H9 (cell line): Measurements from ENCODE around the gene GLYATL1B. TPM values are rescaled to one million over a fixed set of nuclear protein-coding genes. Genes with fewer than 3 reads are reported as not detected.
"Not testable (repeated sequence)": the region's sequence is repeated elsewhere in the genome, so short reads cannot be mapped to it uniquely, and the experiment has no call there.

Experiments
- DNase-seq: peaks from one replicate; pipeline ENCODE4 v3.0.0-alpha.2; 2017
- H2AFZ ChIP-seq: one replicate; pipeline ENCODE4 v1.6.1; 2013; ENCODE audit warnings: mild to moderate bottlenecking, low read length, control low read depth, moderate library complexity
- H2AK5ac ChIP-seq: 2 replicates; pipeline ENCODE4 v1.6.1; 2013; ENCODE audit warnings: low read length, control low read depth, mixed read lengths; ENCODE audit not compliant: insufficient read length
- H2BK120ac ChIP-seq: one replicate; pipeline ENCODE4 v1.6.1; 2013; ENCODE audit warnings: low read depth, mild to moderate bottlenecking, low read length, control low read depth, inconsistent platforms; ENCODE audit not compliant: poor library complexity, severe bottlenecking
- H2BK12ac ChIP-seq: 2 replicates; pipeline ENCODE4 v1.6.1; 2013; ENCODE audit warnings: low read length, control low read depth, mixed read lengths, low read depth; ENCODE audit not compliant: insufficient read length
- H2BK15ac ChIP-seq: 2 replicates; pipeline ENCODE4 v1.6.1; 2013; ENCODE audit warnings: low read depth, low read length, control low read depth
- H2BK20ac ChIP-seq: one replicate; pipeline ENCODE4 v1.6.1; 2013; ENCODE audit warnings: low read depth, mild to moderate bottlenecking, low read length, control low read depth, inconsistent platforms; ENCODE audit not compliant: poor library complexity, severe bottlenecking
- H2BK5ac ChIP-seq: 2 replicates; pipeline ENCODE4 v1.6.1; 2013; ENCODE audit warnings: low read length, control low read depth, mixed read lengths; ENCODE audit not compliant: insufficient read length
- H3K14ac ChIP-seq: 2 replicates; pipeline ENCODE4 v1.6.1; 2013; ENCODE audit warnings: low read length, control low read depth; ENCODE audit not compliant: insufficient read depth
- H3K18ac ChIP-seq: 2 replicates; pipeline ENCODE4 v1.6.1; 2013; ENCODE audit warnings: low read depth, mild to moderate bottlenecking, mixed read lengths, low read length, control low read depth; ENCODE audit not compliant: insufficient read length
- H3K23ac ChIP-seq: 2 replicates; pipeline ENCODE4 v1.6.1; 2013; ENCODE audit warnings: low read length, control low read depth, mixed read lengths, low read depth; ENCODE audit not compliant: insufficient read length
- H3K23me2 ChIP-seq: 2 replicates; pipeline ENCODE4 v1.6.1; 2013; ENCODE audit warnings: low read depth, mild to moderate bottlenecking, mixed read lengths, low read length, control low read depth; ENCODE audit not compliant: insufficient read length, poor library complexity, severe bottlenecking
- H3K27ac ChIP-seq: 2 replicates; pipeline ENCODE4 v1.5.1; 2013; ENCODE audit warnings: low read length, control low read depth, mixed read lengths, low read depth; ENCODE audit not compliant: insufficient read length
- H3K27me3 ChIP-seq: 2 replicates; pipeline ENCODE4 v1.6.1; 2013; ENCODE audit warnings: low read length, control low read depth, inconsistent platforms; ENCODE audit not compliant: insufficient read depth
- H3K4ac ChIP-seq: 2 replicates; pipeline ENCODE4 v1.6.1; 2013; ENCODE audit warnings: low read depth, mild to moderate bottlenecking, control low read depth, inconsistent platforms, low read length, moderate library complexity
- H3K4me1 ChIP-seq: 2 replicates; pipeline ENCODE4 v1.6.1; 2013; ENCODE audit warnings: low read length, control low read depth, inconsistent platforms; ENCODE audit not compliant: insufficient read depth
- H3K4me2 ChIP-seq: 2 replicates; pipeline ENCODE4 v1.6.1; 2013; ENCODE audit warnings: low read length, control low read depth, mixed read lengths; ENCODE audit not compliant: insufficient read length, insufficient read depth
- H3K56ac ChIP-seq: 2 replicates; pipeline ENCODE4 v1.6.1; 2013; ENCODE audit warnings: low read depth, mild to moderate bottlenecking, mixed read lengths, low read length, control low read depth; ENCODE audit not compliant: insufficient read length
- H3K79me1 ChIP-seq: 2 replicates; pipeline ENCODE4 v1.6.1; 2013; ENCODE audit warnings: low read depth, mild to moderate bottlenecking, moderate library complexity, low read length, control low read depth, inconsistent platforms; ENCODE audit not compliant: insufficient read depth, poor library complexity, severe bottlenecking
- H3K79me2 ChIP-seq: 2 replicates; pipeline ENCODE4 v1.6.1; 2013; ENCODE audit warnings: low read length, control low read depth, inconsistent platforms; ENCODE audit not compliant: insufficient read depth
- H3K9ac ChIP-seq: 2 replicates; pipeline ENCODE4 v1.6.1; 2013; ENCODE audit warnings: low read length, control low read depth, mixed read lengths; ENCODE audit not compliant: insufficient read length; ENCODE audit errors: extremely low read depth
- H3K9me3 ChIP-seq: one replicate; pipeline ENCODE4 v1.6.1; 2013; ENCODE audit warnings: low read depth, low read length, inconsistent platforms; ENCODE audit not compliant: control insufficient read depth
- H3T11ph ChIP-seq: one replicate; pipeline ENCODE4 v1.6.1; 2013; ENCODE audit warnings: mild to moderate bottlenecking, low read length, control low read depth, inconsistent platforms
- H4K20me1 ChIP-seq: one replicate; pipeline ENCODE4 v1.6.1; 2013; ENCODE audit not compliant: control insufficient read depth, insufficient read length, insufficient read depth
- H4K5ac ChIP-seq: 2 replicates; pipeline ENCODE4 v1.6.1; 2013; ENCODE audit warnings: low read depth, mild to moderate bottlenecking, mixed read lengths, low read length, control low read depth; ENCODE audit not compliant: insufficient read length
- H4K8ac ChIP-seq: replicated peaks from 2 replicates; pipeline ENCODE4 v1.6.1; 2013; ENCODE audit warnings: low read length, control low read depth, mixed read lengths, low read depth; ENCODE audit not compliant: insufficient read length
- H4K91ac ChIP-seq: 2 replicates; pipeline ENCODE4 v1.6.1; 2013; ENCODE audit warnings: low read depth, mild to moderate bottlenecking, moderate library complexity, mixed read lengths, low read length, control low read depth; ENCODE audit not compliant: insufficient read length
- H3K27ac Mint-ChIP-seq, 3 experiments: 2 replicates in 2 of 3; 3 replicates in 1 of 3; pipeline ENCODE4 v1.8.0; 2020 to 2021; ENCODE audit warnings: mixed read lengths in 3 of 3, mild to moderate bottlenecking in 1 of 3, moderate library complexity in 1 of 3
- H3K27me3 Mint-ChIP-seq: 2 replicates; pipeline ENCODE4 v1.8.0; 2021; ENCODE audit warnings: low read depth, mild to moderate bottlenecking, moderate library complexity, mixed read lengths
- H3K36me3 Mint-ChIP-seq, 3 experiments: 2 replicates in 2 of 3; 3 replicates in 1 of 3; pipeline ENCODE4 v1.8.0; 2020 to 2021; ENCODE audit warnings: low read depth in 3 of 3, mixed read lengths in 3 of 3; ENCODE audit not compliant: insufficient read depth in 1 of 3
- H3K4me1 Mint-ChIP-seq, 2 experiments: 2 replicates each; pipeline ENCODE4 v1.8.0; 2020; ENCODE audit warnings: mixed read lengths in 2 of 2
- H3K4me3 Mint-ChIP-seq, 2 experiments: 2 replicates in 1 of 2; 3 replicates in 1 of 2; pipeline ENCODE4 v1.8.0; 2020 to 2021; ENCODE audit warnings: mild to moderate bottlenecking in 2 of 2, mixed read lengths in 2 of 2, moderate library complexity in 1 of 2
- H3K9me3 Mint-ChIP-seq, 2 experiments: 2 replicates in 1 of 2; 3 replicates in 1 of 2; pipeline ENCODE4 v1.8.0; 2020; ENCODE audit warnings: mild to moderate bottlenecking in 2 of 2, mixed read lengths in 2 of 2, moderate library complexity in 1 of 2
- WGBS: extraction: QIAGEN DNeasy Blood & Tissue Kit; methylation state at CpG from one replicate; pipeline ENCODE4 v1.1.7; 2013; ENCODE audit warnings: missing lambda C conversion rate, low lambda C conversion rate, mixed read lengths; ENCODE audit not compliant: insufficient read length; ENCODE audit errors: extremely low coverage; 5-methylcytosine and 5-hydroxymethylcytosine counted together
- total RNA-seq: library from RNA; stranded (reverse); gene quantifications from 2 replicates; pipeline ENCODE4 v1.2.1, GENCODE V29; 2021
- TF ChIP-seq, protein P1 (sequence below): fragments of 200-600 bp; sonication (generic); conservative IDR thresholded peaks from 3 replicates; pipeline ENCODE4 v1.8.0; 2021; ENCODE audit warnings: antibody characterized with exemption, mild to moderate bottlenecking

GLYATL1B gene
- total RNA-seq, 1 experiment from 2014 or later: not detected

- Histone ChIP-seq H3K14ac (no peak overlapping the region), H4K5ac (no peak overlapping the region), H3K4me1 (peaks cover 4% of the 10 kb centered on the region; the same call in 1 of the 2 replicates), H3K27ac (no peak overlapping the region), H3K79me1 (no peaks in the 10 kb centered on the region), H3K4ac (no peak overlapping the region), H3K9ac (no peak overlapping the region), H3K9me3 (no peaks in the 10 kb centered on the region), H2BK120ac (no peak overlapping the region), H2BK12ac (no peak overlapping the region), H2BK15ac (no peak overlapping the region), H3K23ac (no peak overlapping the region), H2BK20ac (no peak overlapping the region), H3K23me2 (no peaks in the 10 kb centered on the region), H3T11ph (no peak overlapping the region), H4K8ac (no peak overlapping the region), H4K20me1 (no peaks in the 10 kb centered on the region), H2AFZ (no peak overlapping the region), H3K79me2 (no peaks in the 10 kb centered on the region), H3K4me2 (no peak overlapping the region), H2BK5ac (no peak overlapping the region), H3K18ac (no peak overlapping the region), H3K27me3 (no peaks in the 10 kb centered on the region), H2AK5ac (no peak overlapping the region), H4K91ac (no peak overlapping the region), H3K56ac (no peak overlapping the region)
- Mint-ChIP-seq H3K4me3 (peak overlapping the region in 1 of 2 experiments; percentile 27; a peak in 1 of 5 replicates), H3K27me3 (peaks cover 9% of the 10 kb centered on the region), H3K27ac (no peak overlapping the region; a peak in 1 of 7 replicates), H3K4me1 (peaks cover 70 to 75% of the 10 kb centered on the region in 2 experiments), H3K9me3 (0 out of 5 replicates have a peak, but pooled peaks cover 0 to 2% of the 10 kb centered on the region in 2 experiments), H3K36me3 (peaks cover 0 to 5% (median 0%) of the 10 kb centered on the region in 3 experiments; a peak in 2 of 7 replicates)
- TF ChIP-seq, protein P1, sequence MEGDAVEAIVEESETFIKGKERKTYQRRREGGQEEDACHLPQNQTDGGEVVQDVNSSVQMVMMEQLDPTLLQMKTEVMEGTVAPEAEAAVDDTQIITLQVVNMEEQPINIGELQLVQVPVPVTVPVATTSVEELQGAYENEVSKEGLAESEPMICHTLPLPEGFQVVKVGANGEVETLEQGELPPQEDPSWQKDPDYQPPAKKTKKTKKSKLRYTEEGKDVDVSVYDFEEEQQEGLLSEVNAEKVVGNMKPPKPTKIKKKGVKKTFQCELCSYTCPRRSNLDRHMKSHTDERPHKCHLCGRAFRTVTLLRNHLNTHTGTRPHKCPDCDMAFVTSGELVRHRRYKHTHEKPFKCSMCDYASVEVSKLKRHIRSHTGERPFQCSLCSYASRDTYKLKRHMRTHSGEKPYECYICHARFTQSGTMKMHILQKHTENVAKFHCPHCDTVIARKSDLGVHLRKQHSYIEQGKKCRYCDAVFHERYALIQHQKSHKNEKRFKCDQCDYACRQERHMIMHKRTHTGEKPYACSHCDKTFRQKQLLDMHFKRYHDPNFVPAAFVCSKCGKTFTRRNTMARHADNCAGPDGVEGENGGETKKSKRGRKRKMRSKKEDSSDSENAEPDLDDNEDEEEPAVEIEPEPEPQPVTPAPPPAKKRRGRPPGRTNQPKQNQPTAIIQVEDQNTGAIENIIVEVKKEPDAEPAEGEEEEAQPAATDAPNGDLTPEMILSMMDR: peak; percentile 77
- DNase-seq: peak; percentile 65
- WGBS: no CpG with 5 or more reads among the region's 5 CpGs
Measured at GRCh38 chr11:59097113-59097708, 11.1 kb downstream of the GLYATL1B start.

GRCh38 chr11:59097938-59098337, 11.8 kb downstream of the GLYATL1B start:
- not testable (repeated sequence) for H3K27ac ChIP-seq, H3K4ac ChIP-seq, H4K5ac ChIP-seq, H3K79me1 ChIP-seq, H3T11ph ChIP-seq, H3K79me2 ChIP-seq, H2AK5ac ChIP-seq, H3K23ac ChIP-seq, H2BK12ac ChIP-seq, DNase-seq, H4K20me1 ChIP-seq, H4K8ac ChIP-seq, H3K9ac ChIP-seq, H3K36me3 Mint-ChIP-seq, H3K27ac Mint-ChIP-seq, H3K4me1 ChIP-seq, H2AFZ ChIP-seq, H3K27me3 ChIP-seq, H2BK15ac ChIP-seq, H2BK120ac ChIP-seq, H3K4me3 Mint-ChIP-seq, H3K14ac ChIP-seq, H3K9me3 ChIP-seq, H2BK5ac ChIP-seq, H2BK20ac ChIP-seq, H3K9me3 Mint-ChIP-seq, H3K4me2 ChIP-seq, H4K91ac ChIP-seq, H3K18ac ChIP-seq, H3K23me2 ChIP-seq, H3K56ac ChIP-seq
- peaks cover 16% of the 10 kb centered on the region for H3K27me3 Mint-ChIP-seq
- no CpG with 5 or more reads among the region's 8 CpGs for WGBS
- peaks cover 70 to 72% of the 10 kb centered on the region in 2 experiments for H3K4me1 Mint-ChIP-seq
